Measurements from ENCODE around the gene CXCL12.

Gene CXCL12

GRCh38 chr10:44335330-44336021 is 49.4 kb downstream of the CXCL12 start:
- DNase-seq (ENCODE audit: low read depth in 2 of 3, low spot score in 1 of 3) = no peak

- DNase-seq (ENCODE audit: low read depth in 2 of 3, low spot score in 1 of 3) = no peak
Observed at GRCh38 chr10:44334621-44335184, 50.2 kb downstream of the CXCL12 start.

GRCh38 chr10:44334091-44334490 is 50.8 kb downstream of the CXCL12 start:
- DNase-seq (ENCODE audit: low read depth in 2 of 3, low spot score in 1 of 3) = no peak

GRCh38 chr10:44333511-44333910 is 51.4 kb downstream of the CXCL12 start:
- no peak for DNase-seq (ENCODE audit: low read depth in 2 of 3, low spot score in 1 of 3)

- no peak for DNase-seq (ENCODE audit: low read depth in 2 of 3, low spot score in 1 of 3)
Observed at GRCh38 chr10:44332465-44332864, 52.4 kb downstream of the CXCL12 start.

GRCh38 chr10:44330431-44330830 is 54.5 kb downstream of the CXCL12 start:
- DNase-seq (ENCODE audit: low read depth in 2 of 3, low spot score in 1 of 3) = no peak

GRCh38 chr10:44327461-44327860 is 57.4 kb downstream of the CXCL12 start:
- no peak for DNase-seq (ENCODE audit: low read depth in 2 of 3, low spot score in 1 of 3)
